A549 (cell line): Measurements from ENCODE around the gene BRI3.

Experiments used
- CEBPB ChIP-seq, 2 experiments: fragments of >200 bp in 1 of 2; sonication (Bioruptor Twin) in 1 of 2; formaldehyde crosslinking in 1 of 2; IDR thresholded peaks; 2 replicates each; pipeline ENCODE4 v1.6.1; 2012 to 2016
- CTCF ChIP-seq: fragments of >200 bp; sonication (Bioruptor Twin); formaldehyde crosslinking; IDR thresholded peaks from 3 replicates; pipeline ENCODE4 v1.5.1; 2016
- MAFK ChIP-seq: fragments of 450-650 bp; IDR thresholded peaks from 2 replicates; pipeline ENCODE4 v1.6.1; 2014; ENCODE audit not compliant: partially characterized antibody
- MAX ChIP-seq: IDR thresholded peaks from 2 replicates; pipeline ENCODE4 v1.6.1; 2012
- PHF8 ChIP-seq: fragments of 200-600 bp; sonication (generic); IDR thresholded peaks from 2 replicates; pipeline ENCODE4 v1.6.1; 2016; ENCODE audit warnings: low read depth, mild to moderate bottlenecking, antibody characterized with exemption, moderate library complexity, borderline replicate concordance
- POLR2A ChIP-seq: IDR thresholded peaks from 2 replicates; pipeline ENCODE4 v1.6.1; 2012; ENCODE audit warnings: mild to moderate bottlenecking, low read length
- RFX5 ChIP-seq: fragments of 450-650 bp; IDR thresholded peaks from 2 replicates; pipeline ENCODE4 v1.7.1; 2014; ENCODE audit warnings: antibody characterized with exemption, mild to moderate bottlenecking, moderate library complexity
- RNF2 ChIP-seq: fragments of 200-600 bp; sonication (generic); IDR thresholded peaks from 2 replicates; pipeline ENCODE4 v1.6.1; 2016; ENCODE audit warnings: low read depth, mild to moderate bottlenecking, antibody characterized with exemption, moderate library complexity, borderline replicate concordance
- SMC3 ChIP-seq: fragments of >200 bp; sonication (Bioruptor Twin); formaldehyde crosslinking; IDR thresholded peaks from 3 replicates; pipeline ENCODE4 v1.6.1; 2018; ENCODE audit warnings: inconsistent platforms

GRCh38 chr7:98303176-98303865 lies 21.8 kb downstream of the BRI3 start:
- no peak for TF ChIP-seq CEBPB (IDR thresholded peaks at IDR 0.05)
- TF ChIP-seq CTCF = no peak
- no peak for TF ChIP-seq RFX5
- TF ChIP-seq SMC3 = no peak
- no peak for TF ChIP-seq MAX
- no peak for TF ChIP-seq MAFK
- TF ChIP-seq POLR2A = no peak
- no peak for TF ChIP-seq RNF2
- TF ChIP-seq PHF8 = no peak
